DMS153 treated with DMSO at 0.1 percent for 48 hours (cell line): Measurements from ENCODE around the gene ATXN2.

ENCODE experiments used
- DNase-seq: peaks from one replicate; lab custom pipeline; 2025; ENCODE audit not compliant: unreplicated experiment; lab: John Stamatoyannopoulos, UW

Gene ATXN2

DNA sequence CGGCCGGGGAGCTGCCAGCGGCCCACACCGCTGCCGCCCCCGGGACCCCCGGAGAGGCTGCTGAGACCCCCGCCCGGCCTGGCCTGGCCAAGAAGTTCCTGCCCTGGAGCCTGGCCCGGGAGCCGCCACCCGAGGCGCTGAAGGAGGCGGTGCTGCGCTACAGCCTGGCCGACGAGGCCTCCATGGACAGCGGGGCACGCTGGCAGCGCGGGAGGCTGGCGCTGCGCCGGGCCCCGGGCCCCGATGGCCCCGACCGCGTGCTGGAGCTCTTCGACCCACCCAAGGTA is 180.6 kb downstream of the ATXN2 start:
- no peak for DNase-seq

DNA sequence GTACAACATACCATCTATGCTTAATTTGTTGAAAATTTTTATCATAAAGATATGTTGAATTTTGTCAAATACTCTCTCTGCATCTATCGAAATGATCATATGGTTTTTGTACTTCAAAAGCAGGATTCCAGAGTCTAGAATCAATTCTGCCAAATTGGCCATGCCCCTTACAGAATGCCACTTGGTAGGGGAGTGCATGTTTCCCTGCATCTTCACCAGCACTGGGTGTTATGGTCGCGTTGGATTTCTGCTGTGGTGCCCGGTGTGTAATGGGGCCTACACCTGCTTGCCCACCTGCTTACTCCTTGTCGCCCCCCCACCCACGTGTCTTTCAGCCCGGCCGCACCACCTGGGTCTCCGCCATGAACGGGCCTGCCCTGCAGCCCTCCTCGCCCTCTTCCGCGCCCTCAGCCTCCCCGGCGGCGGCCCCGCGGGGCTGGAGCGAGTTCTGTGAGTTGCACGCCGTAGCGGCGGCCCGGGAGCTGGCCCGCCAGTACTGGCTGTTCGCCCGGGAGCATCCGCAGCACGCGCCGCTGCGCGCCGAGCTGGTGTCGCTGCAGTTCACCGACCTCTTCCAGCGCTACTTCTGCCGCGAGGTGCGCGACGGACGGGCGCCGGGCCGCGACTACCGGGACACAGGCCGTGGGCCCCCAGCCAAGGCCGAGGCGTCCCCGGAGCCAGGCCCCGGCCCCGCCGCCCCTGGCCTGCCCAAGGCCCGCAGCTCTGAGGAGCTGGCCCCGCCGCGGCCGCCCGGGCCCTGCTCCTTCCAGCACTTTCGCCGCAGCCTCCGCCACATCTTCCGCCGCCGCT is 181.1 kb downstream of the ATXN2 start:
- DNase-seq, result no peak

GRCh38 chr12:111417290-111417689 is 181.8 kb downstream of the ATXN2 start:
- no peak for DNase-seq

GRCh38 chr12:111414711-111415252 is 184.3 kb downstream of the ATXN2 start:
- no peak for DNase-seq

DNA sequence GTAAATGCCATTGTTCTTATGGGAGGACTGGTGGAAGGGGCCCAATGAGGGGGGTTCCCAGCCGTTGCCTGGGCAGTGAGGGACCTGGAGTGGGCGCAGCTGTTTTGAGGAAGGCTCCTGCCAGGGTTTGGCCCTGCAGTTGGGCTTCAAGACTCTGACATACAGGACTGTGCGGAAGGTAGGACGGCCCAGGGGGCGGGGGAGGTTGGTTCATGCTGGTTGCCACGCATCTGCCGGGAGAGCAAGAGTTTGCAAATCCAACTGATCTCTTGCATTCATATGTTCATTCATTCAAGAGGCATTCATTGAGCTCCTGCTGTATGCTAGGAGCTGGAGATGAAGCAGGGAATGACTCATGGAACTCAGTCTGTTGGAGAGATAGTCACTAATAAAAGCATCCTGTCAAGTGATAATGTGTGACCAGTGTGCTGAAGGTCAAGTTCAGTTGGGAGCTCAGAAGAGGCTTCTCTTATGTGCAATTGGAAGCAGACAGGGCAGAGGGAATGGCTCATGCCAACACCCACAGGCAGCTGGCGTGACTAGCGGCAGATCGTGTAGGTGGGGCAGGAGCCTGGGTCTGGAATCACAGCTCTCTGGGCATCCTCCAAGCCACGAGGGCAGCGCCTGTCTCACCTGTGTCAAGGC is 185.6 kb downstream of the ATXN2 start:
- DNase-seq, result no peak

DNA sequence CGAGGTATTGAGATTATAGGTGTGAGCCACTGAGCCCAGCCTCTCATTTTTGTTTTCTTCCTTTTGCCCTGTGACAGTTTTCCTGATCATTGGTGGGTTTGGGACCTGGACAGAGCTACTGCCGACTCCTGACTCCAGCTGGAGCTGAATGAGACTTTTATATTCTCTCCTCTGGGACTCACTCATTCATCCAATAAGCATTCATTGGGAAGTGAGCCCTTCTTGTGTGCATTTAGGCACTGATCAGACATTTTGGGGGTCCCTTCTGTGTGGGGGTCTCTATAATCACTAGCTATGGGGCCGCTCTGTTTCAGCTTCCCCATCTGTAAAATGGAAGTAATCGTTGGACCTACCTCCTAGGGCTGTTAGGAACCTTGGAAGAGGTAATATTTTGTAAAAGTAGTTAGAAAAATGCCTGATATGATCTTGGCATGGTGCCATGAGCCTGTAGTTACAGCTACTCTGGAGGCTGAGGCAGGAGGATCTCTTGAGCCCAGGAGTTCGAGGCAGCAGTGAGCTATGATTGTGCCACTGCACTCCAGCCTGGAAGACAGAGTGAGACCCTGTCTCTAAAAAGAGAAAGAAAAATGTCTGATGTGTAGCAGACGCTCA is 186.2 kb downstream of the ATXN2 start:
- no peak for DNase-seq

DNA sequence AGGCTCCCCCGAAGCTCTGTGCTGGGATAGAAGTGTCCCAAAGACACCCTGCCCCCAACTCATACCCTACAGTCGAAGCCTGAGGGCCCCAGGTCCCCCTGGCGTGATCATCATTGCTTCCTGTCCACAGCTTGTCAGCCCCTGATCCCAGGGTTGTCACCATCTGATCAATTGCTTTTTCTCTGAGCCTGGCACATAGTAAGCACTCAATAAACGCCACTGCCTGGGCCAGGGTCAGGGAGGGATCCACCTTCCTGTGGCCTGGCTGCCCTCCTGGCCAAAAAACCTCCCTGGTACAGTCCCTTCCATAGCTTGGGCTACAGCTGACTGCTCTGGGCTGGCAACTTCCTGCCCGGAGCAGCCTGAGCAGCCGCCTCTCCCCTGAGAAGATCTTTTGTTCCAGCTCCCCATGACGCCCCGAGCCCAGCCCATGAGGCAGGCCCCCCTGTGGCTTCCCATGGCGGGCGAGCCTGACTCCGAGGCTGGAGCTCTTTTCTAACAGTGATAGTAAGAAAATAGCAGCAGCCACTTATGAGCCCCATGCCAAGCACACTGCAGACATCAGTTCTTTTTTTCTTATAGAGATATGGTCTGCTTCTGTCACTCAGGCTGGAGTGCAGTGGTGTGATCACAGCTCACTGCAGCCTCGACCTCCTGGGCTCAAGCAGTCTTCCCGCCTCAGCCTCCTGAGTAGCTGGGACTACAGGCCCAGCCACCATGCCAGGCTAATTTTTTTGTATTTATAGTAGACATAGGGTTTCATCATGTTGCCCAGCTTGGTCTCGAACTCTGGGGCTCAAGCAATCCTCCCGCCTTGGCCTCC is 186.9 kb downstream of the ATXN2 start:
- DNase-seq, result no peak

DNA sequence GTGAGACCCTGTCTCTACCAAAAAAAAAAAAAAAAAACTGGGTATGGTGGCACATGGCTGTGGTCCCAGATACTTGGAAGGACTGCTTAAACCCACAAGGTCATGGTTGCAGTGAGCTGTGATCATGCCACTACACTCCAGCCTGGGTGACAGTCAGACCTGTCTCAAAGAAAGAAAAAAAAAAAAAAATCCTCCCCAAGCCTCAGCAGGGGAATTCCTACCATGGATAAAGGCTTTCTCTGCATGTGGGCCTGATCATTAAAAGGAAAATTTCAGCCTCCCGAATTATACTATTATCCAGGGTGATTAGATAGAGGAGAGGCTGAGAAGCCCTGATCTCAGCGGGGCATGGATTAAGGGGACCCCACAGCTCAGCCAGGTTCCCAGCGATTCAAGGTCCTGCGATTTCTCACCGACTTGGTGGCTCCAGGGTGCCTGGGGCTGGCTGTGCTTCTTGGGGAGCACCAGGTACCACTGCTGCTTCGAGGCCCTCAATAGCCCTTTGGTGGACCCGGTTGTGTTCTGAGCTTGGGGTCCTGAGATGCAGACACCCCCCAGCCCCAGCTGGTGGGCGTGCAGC is 187.8 kb downstream of the ATXN2 start:
- DNase-seq, result no peak

- DNase-seq, result no peak
Measured at GRCh38 chr12:111410431-111411184, 188.5 kb downstream of the ATXN2 start.

DNA sequence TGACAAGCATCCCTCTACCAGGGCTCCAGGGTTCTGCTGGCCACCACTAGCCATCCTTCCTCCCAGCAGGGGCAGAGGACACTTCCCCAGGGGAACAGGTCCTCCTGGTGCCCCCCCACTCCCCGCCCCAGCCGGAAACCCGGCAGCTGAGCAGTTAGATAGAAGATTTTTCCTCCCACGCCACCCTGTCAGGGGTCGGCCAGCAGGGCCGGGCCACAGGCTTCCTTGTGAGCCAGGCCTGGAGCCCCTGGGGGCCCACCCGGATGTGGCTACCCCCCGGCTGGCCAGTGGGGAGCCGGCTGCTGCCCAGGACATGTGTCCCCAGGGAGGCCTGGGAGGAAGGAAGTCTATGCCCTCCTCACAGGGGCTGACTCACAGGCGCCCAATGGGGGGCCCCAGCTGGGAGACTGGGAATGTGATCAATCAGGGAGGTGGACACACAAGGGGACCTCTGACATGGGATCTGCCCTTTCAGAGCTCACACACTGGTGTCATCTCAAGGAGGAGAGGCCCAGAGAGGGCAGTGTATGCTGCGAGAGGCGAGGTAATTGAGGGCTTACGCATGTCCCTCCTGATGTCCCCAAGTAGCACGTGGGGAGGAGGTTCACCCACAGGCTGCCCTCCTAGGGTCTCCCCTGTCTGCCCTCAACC is 189.2 kb downstream of the ATXN2 start:
- DNase-seq, result no peak

DNA sequence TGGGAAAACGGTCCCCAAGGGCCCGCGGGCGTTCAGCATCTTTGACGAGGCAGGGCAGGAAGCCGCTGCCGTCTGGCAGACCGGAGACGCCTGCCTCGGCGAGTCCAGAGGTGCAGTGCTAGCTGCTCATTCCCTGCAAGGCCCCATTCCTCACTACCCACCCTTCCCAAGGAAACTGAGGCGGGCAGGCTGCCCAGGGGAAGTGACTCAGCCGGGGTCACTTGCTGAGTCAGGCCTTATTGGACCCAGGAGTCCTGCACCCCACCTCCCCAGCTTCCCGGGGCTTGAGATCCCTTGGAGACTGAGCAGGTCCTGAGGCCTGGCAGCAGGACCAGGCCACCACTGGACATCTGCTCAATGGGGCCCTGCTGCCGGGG is 189.7 kb downstream of the ATXN2 start:
- no peak for DNase-seq

DNA sequence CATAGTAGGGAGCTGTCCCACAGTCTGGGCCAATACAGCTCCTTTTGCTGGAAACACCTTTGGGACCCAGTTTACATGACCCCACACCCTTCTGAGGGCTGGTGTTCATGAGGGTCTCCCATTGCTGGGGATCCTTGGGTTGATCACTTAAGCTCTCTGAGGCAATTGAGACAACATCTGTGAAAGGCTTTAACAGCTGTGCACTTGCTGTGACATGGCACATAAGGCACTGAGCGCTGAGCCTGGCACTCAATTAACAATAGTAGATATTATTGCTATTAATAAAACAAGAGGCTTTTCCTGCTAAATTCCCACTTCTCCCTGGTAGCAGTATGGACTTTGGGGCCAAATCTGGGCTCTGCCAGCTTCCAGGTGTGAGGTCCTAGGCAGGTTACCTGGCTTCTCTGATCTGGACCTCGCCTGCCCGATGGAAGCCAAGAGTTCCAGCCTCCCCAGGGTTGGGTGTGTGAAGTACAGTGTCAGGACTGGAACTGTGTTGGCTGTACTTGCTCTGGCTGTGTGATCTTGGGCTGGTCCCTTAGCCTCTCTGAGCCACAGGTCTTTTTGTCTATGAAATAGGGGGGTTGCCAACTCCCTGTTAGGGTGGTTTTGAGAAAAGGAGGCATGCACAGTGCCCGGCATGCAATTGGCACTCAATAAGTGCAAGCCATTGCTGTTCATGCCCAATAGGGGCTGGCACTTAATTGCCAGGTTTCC is 190.3 kb downstream of the ATXN2 start:
- DNase-seq, result no peak

- DNase-seq, result no peak
Measured at GRCh38 chr12:111408116-111408440, 191.0 kb downstream of the ATXN2 start.

- no peak for DNase-seq
Measured at GRCh38 chr12:111407377-111408115, 191.6 kb downstream of the ATXN2 start.

DNA sequence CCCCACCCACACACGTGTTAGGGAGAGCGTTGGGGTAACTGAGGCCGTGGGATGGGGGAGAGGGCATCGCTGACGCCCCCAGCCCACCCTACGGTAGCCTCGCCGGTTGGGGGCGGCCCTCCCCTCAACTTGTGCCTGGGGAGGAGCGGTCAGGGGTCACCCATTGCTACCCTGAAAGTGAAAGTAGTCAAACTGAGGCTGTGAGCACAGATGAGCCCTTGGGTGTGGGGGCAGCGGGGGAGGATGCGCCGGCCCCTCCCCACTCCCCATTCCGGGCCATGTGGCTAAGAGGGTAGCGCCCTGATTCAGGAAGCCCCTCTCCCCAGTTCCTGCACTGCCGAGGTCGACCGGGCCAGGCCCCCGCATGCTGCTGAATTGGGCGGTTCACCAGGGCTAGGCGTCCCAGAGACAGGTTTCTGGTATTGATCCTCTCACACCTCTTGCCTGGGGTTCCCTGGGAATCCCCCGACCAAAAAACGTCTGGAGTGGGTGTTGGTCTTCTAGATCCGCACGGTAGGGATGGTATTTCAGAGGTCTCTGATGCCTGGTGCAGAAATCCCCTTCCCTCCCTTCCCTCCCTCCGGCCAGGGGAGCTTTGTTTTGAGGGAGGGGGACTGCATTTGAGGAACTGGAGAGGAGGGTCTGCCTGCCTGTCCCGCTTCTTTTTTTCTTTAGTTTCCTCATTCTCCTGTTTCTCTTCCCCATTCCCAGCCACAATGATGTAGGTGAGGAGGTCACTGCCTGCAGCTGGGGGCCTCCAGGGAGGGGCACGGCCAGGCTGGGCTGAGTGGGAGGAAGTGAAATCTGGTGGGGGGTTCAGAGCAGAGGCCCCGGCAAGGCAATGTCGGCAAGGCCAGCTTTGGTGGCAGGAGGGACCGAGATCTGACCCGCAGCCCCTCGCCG is 192.4 kb downstream of the ATXN2 start:
- DNase-seq, result no peak

GRCh38 chr12:111405859-111406473 is 193.1 kb downstream of the ATXN2 start, which contains the start of gene SH2B3:
Gene SH2B3, plus strand, starts transcription at chr12:111405923. Its CDS starts 12,223 bp downstream, at chr12:111418146.
- no peak for DNase-seq
